ENCODE data around the gene GSTM5. TPM values are rescaled to one million over a fixed set of nuclear protein-coding genes. Genes with fewer than 3 reads are reported as not detected.
"Not testable (repeated sequence)": the region's sequence is repeated elsewhere in the genome, so short reads cannot be mapped to it uniquely, and the experiment has no call there.

GSTM5 gene
- total RNA-seq, 4 donors from 2014 or later = 0.23 to 2.2 (median 1.5) TPM

- no CpG with 5 or more reads among the region's 46 CpGs for WGBS, 2 donors
- peak in 1 of 2 donors; percentile 95 for DNase-seq (ENCODE audit: low spot score in 2 of 2)
- H3K4me3 ChIP-seq (ENCODE audit: low read depth, poor library complexity, severe bottlenecking) = no peak within 1 kb of the TSS
- intact Hi-C loops (cut with DNase I; ENCODE audit: low total_unique reads) = no loop called here
- TF ChIP-seq POLR2A (IDR thresholded peaks at IDR 0.05) = no peak
- no peak for TF ChIP-seq CTCF (IDR thresholded peaks at IDR 0.05)
Observed at GRCh38 chr1:109687641-109688499, 24.2 kb upstream of the GSTM5 start, which contains the start of gene GSTM1. Gene GSTM1 (plus strand): TSS chr1:109687817. CDS start chr1:109687874, 57 bp downstream.

GRCh38 chr1:109689844-109690405 lies 22.1 kb upstream of the GSTM5 start:
- TF ChIP-seq CTCF (IDR thresholded peaks at IDR 0.05) (no peak), POLR2A (IDR thresholded peaks at IDR 0.05) (no peak)
- DNase-seq (ENCODE audit: low spot score in 2 of 2) = peak in 1 of 2 donors; percentile 70
- intact Hi-C loops (cut with DNase I; ENCODE audit: low total_unique reads) = no loop called here
- no peak overlapping the region for H3K4me3 ChIP-seq (ENCODE audit: low read depth, poor library complexity, severe bottlenecking)
- WGBS, 2 donors = no CpG with 5 or more reads among the region's 6 CpGs

GRCh38 chr1:109691759-109692158 lies 20.3 kb upstream of the GSTM5 start:
- H3K4me3 ChIP-seq (ENCODE audit: low read depth, poor library complexity, severe bottlenecking) = no peak overlapping the region
- intact Hi-C loops (cut with DNase I; ENCODE audit: low total_unique reads) = no loop called here
- TF ChIP-seq CTCF (IDR thresholded peaks at IDR 0.05) (no peak), POLR2A (IDR thresholded peaks at IDR 0.05) (no peak)
- no peak for DNase-seq (ENCODE audit: low spot score in 2 of 2)
- WGBS, 2 donors = no CpG with 5 or more reads among the region's 6 CpGs

GRCh38 chr1:109694400-109694799 lies 17.7 kb upstream of the GSTM5 start:
- intact Hi-C loops (cut with DNase I; ENCODE audit: low total_unique reads); H3K4me3 ChIP-seq (ENCODE audit: low read depth, poor library complexity, severe bottlenecking); DNase-seq (ENCODE audit: low spot score in 2 of 2): not testable (repeated sequence)
- WGBS, 2 donors = no CpG with 5 or more reads among the region's 5 CpGs

- WGBS, 2 donors = no CpG with 5 or more reads among the region's 3 CpGs
Observed at GRCh38 chr1:109695138-109695537, 16.9 kb upstream of the GSTM5 start.

GRCh38 chr1:109697066-109697465 lies 15.0 kb upstream of the GSTM5 start:
- no peak overlapping the region for H3K4me3 ChIP-seq (ENCODE audit: low read depth, poor library complexity, severe bottlenecking)
- no CpG with 5 or more reads among the region's 4 CpGs for WGBS, 2 donors
- DNase-seq (ENCODE audit: low spot score in 2 of 2) = no peak
- TF ChIP-seq CTCF (IDR thresholded peaks at IDR 0.05) (no peak), POLR2A (IDR thresholded peaks at IDR 0.05) (no peak)
- intact Hi-C loops (cut with DNase I; ENCODE audit: low total_unique reads) = no loop called here

More at GRCh38 chr1:109695138-109695537, 16.9 kb upstream of the GSTM5 start:
- DNase-seq (ENCODE audit: low spot score in 2 of 2); H3K4me3 ChIP-seq (ENCODE audit: low read depth, poor library complexity, severe bottlenecking); intact Hi-C loops (cut with DNase I; ENCODE audit: low total_unique reads): not testable (repeated sequence)

- H3K4me3 ChIP-seq (ENCODE audit: low read depth, poor library complexity, severe bottlenecking); intact Hi-C loops (cut with DNase I; ENCODE audit: low total_unique reads); DNase-seq (ENCODE audit: low spot score in 2 of 2): not testable (repeated sequence)
- WGBS, 2 donors = no CpG with 5 or more reads among the region's 4 CpGs
Observed at GRCh38 chr1:109697861-109698260, 14.2 kb upstream of the GSTM5 start.

- H3K4me3 ChIP-seq (ENCODE audit: low read depth, poor library complexity, severe bottlenecking); DNase-seq (ENCODE audit: low spot score in 2 of 2); intact Hi-C loops (cut with DNase I; ENCODE audit: low total_unique reads): not testable (repeated sequence)
- 82 to 84% methylated on average over 3 of the region's 3 CpGs for WGBS, 2 donors
Observed at GRCh38 chr1:109702940-109703339, 9.1 kb upstream of the GSTM5 start.
